Parathyroid adenoma (tissue), 2 donors: ENCODE results near the gene NUDT1.

Experiments used
- H2AFZ ChIP-seq: fragments of 300-600 bp; sonication (generic); one replicate; pipeline ENCODE4 v1.7.0; 2017; ENCODE audit warnings: antibody characterized with exemption, mild to moderate bottlenecking
- H3K27ac ChIP-seq: fragments of 300-600 bp; sonication (generic); one replicate; pipeline ENCODE4 v1.7.0; 2017
- H3K27me3 ChIP-seq: fragments of 300-600 bp; sonication (generic); one replicate; pipeline ENCODE4 v1.7.0; 2017; ENCODE audit warnings: low read length; ENCODE audit not compliant: control insufficient read depth, insufficient read depth
- H3K36me3 ChIP-seq: fragments of 300-600 bp; sonication (generic); one replicate; pipeline ENCODE4 v1.7.0; 2017; ENCODE audit warnings: low read length; ENCODE audit not compliant: control insufficient read depth, insufficient read depth
- H3K4me1 ChIP-seq: fragments of 300-600 bp; sonication (generic); one replicate; pipeline ENCODE4 v1.7.0; 2017; ENCODE audit warnings: control low read depth
- H3K4me2 ChIP-seq: fragments of 300-600 bp; sonication (generic); one replicate; pipeline ENCODE4 v1.7.0; 2017; ENCODE audit warnings: low read length
- H3K4me3 ChIP-seq: fragments of 300-600 bp; sonication (generic); one replicate; pipeline ENCODE4 v1.7.0; 2017; ENCODE audit warnings: low read depth, low read length
- H3K79me2 ChIP-seq: fragments of 300-600 bp; sonication (generic); one replicate; pipeline ENCODE4 v1.7.0; 2017; ENCODE audit warnings: control low read depth
- H3K9ac ChIP-seq: fragments of 300-600 bp; sonication (generic); one replicate; pipeline ENCODE4 v1.7.0; 2017; ENCODE audit warnings: mild to moderate bottlenecking
- H3K9me3 ChIP-seq: fragments of 300-600 bp; sonication (generic); one replicate; pipeline ENCODE4 v1.7.0; 2017; ENCODE audit warnings: low read length; ENCODE audit not compliant: control insufficient read depth
- TF ChIP-seq, protein P1 (sequence below): fragments of 300-600 bp; sonication (generic); IDR thresholded peaks from one replicate; pipeline ENCODE4 v1.7.0; 2017; ENCODE audit warnings: antibody characterized with exemption, mild to moderate bottlenecking
- donor health status: primary hyperparathyroidism.

NUDT1 gene

DNA sequence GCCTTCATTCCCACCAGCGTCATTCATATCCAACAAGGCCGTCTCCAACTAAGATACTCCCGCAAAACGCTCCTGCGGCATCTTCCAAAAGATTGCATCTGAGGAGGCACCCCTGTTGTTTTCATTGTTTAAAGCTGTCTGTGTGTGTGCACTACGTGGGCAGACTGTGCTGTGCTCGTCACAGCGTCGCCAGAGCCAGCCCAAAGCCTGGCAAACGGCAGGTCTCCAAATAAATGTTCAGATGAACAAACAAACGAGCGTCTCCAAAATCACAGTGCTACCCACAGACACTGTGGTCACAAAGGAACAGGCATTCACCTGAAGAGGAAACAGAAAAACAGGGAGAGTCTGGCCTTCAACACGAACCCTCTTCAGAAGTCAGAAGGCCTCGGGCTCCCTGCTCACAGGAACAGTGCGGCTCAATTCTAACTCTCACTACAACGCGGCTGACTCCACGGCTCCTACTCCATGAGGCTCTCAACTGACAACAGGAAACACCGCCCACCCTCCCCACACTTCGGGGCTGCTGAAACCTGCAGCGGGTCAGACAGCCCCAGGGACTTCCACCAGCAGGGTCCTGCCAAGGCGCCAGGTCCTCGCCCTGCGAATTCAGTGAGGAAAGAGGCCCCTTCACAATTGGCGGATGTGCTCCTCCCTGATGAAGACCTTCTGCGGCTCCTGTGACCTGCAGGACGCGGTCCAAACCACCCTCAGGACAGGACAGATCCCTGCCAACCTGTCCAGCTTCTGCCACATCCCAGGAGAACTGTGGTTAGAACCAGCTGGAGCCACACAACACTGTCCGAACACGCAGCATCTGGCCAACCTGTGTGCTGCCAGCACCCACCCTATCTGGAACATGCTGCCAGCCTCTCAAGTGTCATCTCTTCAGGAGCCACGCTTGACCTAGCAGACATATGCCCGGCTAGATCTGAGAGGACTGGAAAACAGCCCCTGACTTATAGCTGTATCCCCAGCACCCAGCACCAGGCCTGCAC lies 45.3 kb upstream of the NUDT1 start:
- no peaks in the 10 kb centered on the region for H3K4me1 ChIP-seq
- no peak overlapping the region for H3K4me2 ChIP-seq
- H2AFZ ChIP-seq: no peak overlapping the region
- H3K27ac ChIP-seq: no peak overlapping the region
- TF ChIP-seq, protein P1, sequence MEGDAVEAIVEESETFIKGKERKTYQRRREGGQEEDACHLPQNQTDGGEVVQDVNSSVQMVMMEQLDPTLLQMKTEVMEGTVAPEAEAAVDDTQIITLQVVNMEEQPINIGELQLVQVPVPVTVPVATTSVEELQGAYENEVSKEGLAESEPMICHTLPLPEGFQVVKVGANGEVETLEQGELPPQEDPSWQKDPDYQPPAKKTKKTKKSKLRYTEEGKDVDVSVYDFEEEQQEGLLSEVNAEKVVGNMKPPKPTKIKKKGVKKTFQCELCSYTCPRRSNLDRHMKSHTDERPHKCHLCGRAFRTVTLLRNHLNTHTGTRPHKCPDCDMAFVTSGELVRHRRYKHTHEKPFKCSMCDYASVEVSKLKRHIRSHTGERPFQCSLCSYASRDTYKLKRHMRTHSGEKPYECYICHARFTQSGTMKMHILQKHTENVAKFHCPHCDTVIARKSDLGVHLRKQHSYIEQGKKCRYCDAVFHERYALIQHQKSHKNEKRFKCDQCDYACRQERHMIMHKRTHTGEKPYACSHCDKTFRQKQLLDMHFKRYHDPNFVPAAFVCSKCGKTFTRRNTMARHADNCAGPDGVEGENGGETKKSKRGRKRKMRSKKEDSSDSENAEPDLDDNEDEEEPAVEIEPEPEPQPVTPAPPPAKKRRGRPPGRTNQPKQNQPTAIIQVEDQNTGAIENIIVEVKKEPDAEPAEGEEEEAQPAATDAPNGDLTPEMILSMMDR: no peak
- no peak overlapping the region for H3K9ac ChIP-seq
- H3K9me3 ChIP-seq: no peaks in the 10 kb centered on the region
- H3K79me2 ChIP-seq: peaks cover 2% of the 10 kb centered on the region
- H3K36me3 ChIP-seq: no peaks in the 10 kb centered on the region
- H3K27me3 ChIP-seq: no peaks in the 10 kb centered on the region
- H3K4me3 ChIP-seq: no peak overlapping the region

DNA sequence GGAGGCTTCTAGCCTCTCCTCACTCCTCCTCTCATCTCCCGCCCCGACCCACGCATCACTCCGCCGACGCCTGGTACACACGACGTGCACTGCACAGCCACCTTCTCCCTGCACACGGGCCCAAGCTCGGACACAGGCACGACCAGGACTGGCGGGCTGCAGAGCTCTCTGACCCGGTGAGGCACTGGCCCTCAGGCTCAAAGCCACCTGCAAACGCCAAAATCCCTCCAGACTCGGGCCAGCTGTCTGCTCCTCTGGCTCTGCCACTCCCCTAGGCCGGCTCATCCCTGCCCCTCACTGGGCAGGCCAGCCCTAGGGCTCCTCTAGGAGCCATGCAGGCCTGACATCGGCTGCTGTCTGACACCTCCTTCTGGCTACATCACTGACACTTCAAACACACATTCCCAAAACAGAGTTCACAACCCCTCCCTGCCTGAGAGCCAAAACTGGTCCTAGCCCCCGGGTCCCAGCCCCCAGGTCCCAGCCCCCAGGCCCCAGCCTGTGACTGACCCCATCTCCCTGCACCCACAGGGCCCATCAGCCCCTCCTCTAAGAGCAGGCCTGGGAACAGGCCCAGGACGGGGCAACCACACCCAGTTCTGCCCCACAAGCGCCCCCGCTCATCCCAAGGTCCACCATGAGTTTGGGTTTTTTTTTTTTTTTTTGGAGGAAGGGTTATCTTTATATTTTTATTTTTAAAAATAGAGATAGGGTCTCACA lies 44.4 kb upstream of the NUDT1 start:
- Histone ChIP-seq H3K4me2 (no peak overlapping the region), H3K27me3 (no peaks in the 10 kb centered on the region), H3K4me1 (no peaks in the 10 kb centered on the region), H3K36me3 (no peaks in the 10 kb centered on the region), H2AFZ (no peak overlapping the region), H3K4me3 (no peak overlapping the region), H3K79me2 (peaks cover 2% of the 10 kb centered on the region), H3K9me3 (no peaks in the 10 kb centered on the region), H3K9ac (no peak overlapping the region), H3K27ac (no peak overlapping the region)
- TF ChIP-seq, protein P1: no peak

DNA sequence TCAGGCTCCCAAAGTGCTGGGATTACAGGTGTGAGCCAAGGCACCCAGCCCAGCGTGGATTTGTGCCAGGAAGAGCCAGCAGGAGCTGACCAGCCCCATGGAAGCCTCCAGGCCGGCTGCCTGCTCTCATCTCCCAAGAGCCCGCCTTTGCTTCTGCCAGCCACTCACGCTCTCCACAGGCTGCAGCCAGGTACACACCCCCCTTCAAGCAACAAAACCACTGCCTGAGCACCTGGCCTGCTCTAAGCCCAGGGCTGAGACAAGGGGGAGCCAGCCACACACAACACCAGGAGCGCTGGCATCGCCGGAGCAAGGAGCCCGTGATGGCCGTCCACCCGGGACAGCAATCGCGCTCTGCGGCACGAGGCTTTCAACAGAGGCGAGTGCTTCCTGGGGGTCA lies 43.8 kb upstream of the NUDT1 start:
- Histone ChIP-seq H3K36me3 (no peaks in the 10 kb centered on the region), H3K4me3 (no peak overlapping the region), H2AFZ (no peak overlapping the region), H3K4me2 (no peak overlapping the region), H3K9ac (no peak overlapping the region), H3K9me3 (no peaks in the 10 kb centered on the region), H3K27me3 (no peaks in the 10 kb centered on the region), H3K4me1 (no peaks in the 10 kb centered on the region), H3K27ac (no peak overlapping the region), H3K79me2 (peaks cover 2% of the 10 kb centered on the region)
- TF ChIP-seq, protein P1: no peak

GRCh38 chr7:2198760-2199159 lies 43.3 kb upstream of the NUDT1 start:
- Histone ChIP-seq H3K36me3 (no peaks in the 10 kb centered on the region), H3K9ac (no peak overlapping the region), H3K27me3 (no peaks in the 10 kb centered on the region), H3K9me3 (no peaks in the 10 kb centered on the region), H3K4me3 (no peak overlapping the region), H3K79me2 (peaks cover 2% of the 10 kb centered on the region), H3K4me2 (no peak overlapping the region), H3K27ac (no peak overlapping the region), H2AFZ (no peak overlapping the region), H3K4me1 (no peaks in the 10 kb centered on the region)
- TF ChIP-seq, protein P1: no peak
